Panc1 (cell line): ENCODE measurements around the gene PAOX. TPM values are rescaled to one million over a fixed set of nuclear protein-coding genes. Genes with fewer than 3 reads are reported as not detected.

Source experiments
- ATAC-seq: fragments of 200-7000 bp; cut with Tn5 transposase; 2 replicates; pipeline ENCODE4 v1.9.1; 2020; ENCODE audit warnings: mild to moderate bottlenecking, moderate library complexity
- BruUV-seq: library from RNA; stranded (reverse); fragments of 400-500 nt; replicated peaks from 2 replicates; lab custom pipeline; 2021; lab: Mats Ljungman, UMichigan
- CTCF ChIA-PET: fragments of 300-600 bp; sonication (Branson Sonifier 250); formaldehyde crosslinking; loops from one replicate; lab custom pipeline; 2022; ENCODE audit warnings: antibody characterized with exemption; lab: Charles Lee
- POLR2A ChIA-PET: fragments of 300-600 bp; sonication (Branson Sonifier 250); formaldehyde crosslinking; loops from one replicate; lab custom pipeline; 2022; ENCODE audit warnings: antibody characterized with exemption; lab: Charles Lee
- DNase-seq: peaks from one replicate; pipeline ENCODE4 v3.0.0-alpha.2; 2010; ENCODE audit warnings: low read depth, low spot score
- H3K27ac ChIP-seq: 2 replicates; pipeline ENCODE4 v1.5.1; 2011; ENCODE audit warnings: mild to moderate bottlenecking, low read length, inconsistent platforms
- H3K27me3 ChIP-seq: fragments of 200-500 bp; sonication (Bioruptor generic); 2 replicates; pipeline ENCODE4 v1.6.0; 2014; ENCODE audit warnings: low read length, inconsistent platforms; ENCODE audit not compliant: control insufficient read depth, insufficient read depth
- H3K36me3 ChIP-seq: fragments of 200-500 bp; sonication (Bioruptor generic); 2 replicates; pipeline ENCODE4 v1.5.1; 2014; ENCODE audit warnings: inconsistent platforms, mild to moderate bottlenecking, low read length, moderate library complexity; ENCODE audit not compliant: control insufficient read depth, insufficient read depth
- H3K4me1 ChIP-seq: 2 replicates; pipeline ENCODE4 v1.5.1; 2011; ENCODE audit warnings: inconsistent platforms, mild to moderate bottlenecking, low read length, moderate library complexity; ENCODE audit not compliant: control insufficient read depth, insufficient read depth
- H3K4me3 ChIP-seq, 2 experiments: 2 replicates each; pipeline ENCODE4 v1.5.1; 2011 to 2012; ENCODE audit warnings: low read depth in 2 of 2, low read length in 2 of 2, mild to moderate bottlenecking in 2 of 2, inconsistent platforms in 1 of 2, moderate library complexity in 1 of 2
- H3K9me3 ChIP-seq: fragments of 200-500 bp; sonication (Bioruptor generic); 2 replicates; pipeline ENCODE4 v1.5.1; 2014; ENCODE audit warnings: low read depth, mild to moderate bottlenecking, inconsistent platforms, low read length, moderate library complexity; ENCODE audit not compliant: control insufficient read depth, insufficient read depth
- CTCF ChIP-seq: fragments of 450-650 bp; IDR thresholded peaks from 2 replicates; pipeline ENCODE4 v1.5.1; 2017; ENCODE audit warnings: mild to moderate bottlenecking
- POLR2AphosphoS5 ChIP-seq: IDR thresholded peaks from 2 replicates; pipeline ENCODE4 v1.6.1; 2012; ENCODE audit warnings: mild to moderate bottlenecking, low read depth, low read length, moderate library complexity
- REST ChIP-seq, 2 experiments: IDR thresholded peaks; 2 replicates each; pipeline ENCODE4 v1.6.1; 2011 to 2012; ENCODE audit warnings: low read depth in 2 of 2, control low read depth in 1 of 2, low read length in 1 of 2, mild to moderate bottlenecking in 1 of 2, moderate library complexity in 1 of 2; ENCODE audit not compliant: insufficient read depth in 1 of 2
- SIN3A ChIP-seq: IDR thresholded peaks from 2 replicates; pipeline ENCODE4 v1.6.1; 2012; ENCODE audit warnings: low read depth, mild to moderate bottlenecking, low read length, moderate library complexity, borderline replicate concordance; ENCODE audit not compliant: insufficient read depth
- TCF7L2 ChIP-seq: IDR thresholded peaks from 2 replicates; pipeline ENCODE4 v1.6.1; 2011; ENCODE audit warnings: mild to moderate bottlenecking, low read depth, low read length, inconsistent platforms
- in situ Hi-C: cut with HindIII; loops from 2 replicates; pipeline ENCODE4 v1.10.0; 2016; ENCODE audit warnings: low sequenced_read_pairs, low pct_unique_long_range_greater_than_20kb
- intact Hi-C: fragments of 100-400 bp; cut with micrococcal nuclease; formaldehyde crosslinking; loops from one replicate; pipeline ENCODE4 v1.10.0; 2022; ENCODE audit not compliant: unreplicated experiment
- total RNA-seq: library from RNA; stranded (reverse); gene quantifications from one replicate; pipeline ENCODE4 v1.2.1, GENCODE V29; 2021; ENCODE audit not compliant: unreplicated experiment

Gene PAOX
- total RNA-seq, 1 experiment from 2014 or later = 9.3 TPM

GRCh38 chr10:133346413-133346812 is 32.6 kb upstream of the PAOX start:
- Histone ChIP-seq H3K4me1 (peaks cover 10% of the 10 kb centered on the region; the same call in 1 of the 2 replicates), H3K36me3 (no peaks in the 10 kb centered on the region), H3K27ac (no peak overlapping the region), H3K4me3 (no peak overlapping the region), H3K9me3 (no peaks in the 10 kb centered on the region), H3K27me3 (no peaks in the 10 kb centered on the region)
- no peak for ATAC-seq
- intact Hi-C loops = no loop called here
- BruUV-seq = no TSS peak
- no peak for DNase-seq
- in situ Hi-C loops = no loop called here
- CTCF ChIA-PET = no interaction called here
- POLR2A ChIA-PET = no interaction called here
- TF ChIP-seq TCF7L2 (no peak), SIN3A (no peak), CTCF (no peak), REST (IDR thresholded peaks at IDR 0.05; ENCODE audit: insufficient read depth in 1 of 2, low read depth in 2 of 2, low read length in 1 of 2) (no peak), POLR2AphosphoS5 (no peak)

- in situ Hi-C loops = no loop called here
- no TSS peak for BruUV-seq
- ChIA-PET POLR2A (interaction anchor here (0.6 kb wide), 1 partner anchor 11 kb away, joined by 4 read pairs; no protein-coding TSS in a partner anchor), CTCF (no interaction called here)
- Histone ChIP-seq H3K36me3 (no peaks in the 10 kb centered on the region), H3K4me3 (no peak overlapping the region), H3K27me3 (no peaks in the 10 kb centered on the region), H3K4me1 (peaks cover 11% of the 10 kb centered on the region; the same call in 1 of the 2 replicates), H3K9me3 (no peaks in the 10 kb centered on the region), H3K27ac (no peak overlapping the region)
- DNase-seq (no peak), ATAC-seq (no peak)
- no peak for TF ChIP-seq SIN3A
- no peak for TF ChIP-seq TCF7L2
- TF ChIP-seq POLR2AphosphoS5 = no peak
- TF ChIP-seq CTCF = no peak
- TF ChIP-seq REST (IDR thresholded peaks at IDR 0.05; ENCODE audit: insufficient read depth in 1 of 2, low read depth in 2 of 2, low read length in 1 of 2) = no peak
- intact Hi-C loops = no loop called here
Observed at GRCh38 chr10:133347710-133348517, 31.1 kb upstream of the PAOX start.
